Fibroblast of lung (primary cell): ENCODE data around the gene RSPH1. TPM values are rescaled to one million over a fixed set of nuclear protein-coding genes. Genes with fewer than 3 reads are reported as not detected.

ENCODE experiments used
- DNase-seq, 2 donors: peaks; one replicate each; pipeline versions ENCODE4 v3.0.0 to v3.0.0-alpha.2; 2010; ENCODE audit warnings: low read depth in 2 of 2
- H2AFZ ChIP-seq: 2 replicates; pipeline ENCODE4 v1.5.1; 2012; ENCODE audit warnings: low read length, control low read depth, inconsistent platforms
- H3K27ac ChIP-seq: 2 replicates; pipeline ENCODE4 v1.5.1; 2011; ENCODE audit warnings: low read length, control low read depth; ENCODE audit not compliant: insufficient read depth
- H3K27me3 ChIP-seq: 2 replicates; pipeline ENCODE4 v1.5.1; 2011; ENCODE audit warnings: mild to moderate bottlenecking, low read length; ENCODE audit not compliant: control insufficient read depth, insufficient read depth
- H3K36me3 ChIP-seq: 2 replicates; pipeline ENCODE4 v1.5.1; 2011; ENCODE audit warnings: low read length; ENCODE audit not compliant: control insufficient read depth, insufficient read depth
- H3K4me1 ChIP-seq: 2 replicates; pipeline ENCODE4 v1.5.1; 2011; ENCODE audit warnings: low read length; ENCODE audit not compliant: control insufficient read depth, insufficient read depth; ENCODE audit errors: extremely low read depth
- H3K4me2 ChIP-seq: 2 replicates; pipeline ENCODE4 v1.5.1; 2011; ENCODE audit warnings: low read length, control low read depth; ENCODE audit not compliant: insufficient read depth; ENCODE audit errors: extremely low read depth
- H3K4me3 ChIP-seq, 4 experiments: fragments of 200-600 bp in 1 of 4; sonication (generic) in 1 of 4; replicated peaks in 1 of 4; 2 replicates each; pipeline ENCODE4 v1.5.1; 2011 to 2016; ENCODE audit warnings: low read length in 4 of 4, low read depth in 3 of 4, mild to moderate bottlenecking in 3 of 4, control low read depth in 2 of 4, inconsistent platforms in 1 of 4, mixed read lengths in 1 of 4; ENCODE audit not compliant: insufficient read depth in 1 of 4; ENCODE audit errors: control extremely low read depth in 1 of 4
- H3K79me2 ChIP-seq: 2 replicates; pipeline ENCODE4 v1.5.1; 2012; ENCODE audit warnings: mild to moderate bottlenecking, low read length, inconsistent platforms; ENCODE audit not compliant: control insufficient read depth, insufficient read depth
- H3K9ac ChIP-seq: 2 replicates; pipeline ENCODE4 v1.5.1; 2011; ENCODE audit warnings: mild to moderate bottlenecking, low read length, control low read depth; ENCODE audit not compliant: insufficient read depth
- H3K9me3 ChIP-seq: 2 replicates; pipeline ENCODE4 v1.5.1; 2012; ENCODE audit warnings: low read depth, low read length; ENCODE audit not compliant: control insufficient read depth, insufficient read depth
- H4K20me1 ChIP-seq: 2 replicates; pipeline ENCODE4 v1.5.1; 2011; ENCODE audit warnings: low read length; ENCODE audit not compliant: control insufficient read depth, insufficient read depth; ENCODE audit errors: extremely low read depth
- EZH2 ChIP-seq: IDR thresholded peaks from 2 replicates; pipeline ENCODE4 v1.5.1; 2012; ENCODE audit warnings: low read length, control low read depth, mild to moderate bottlenecking; ENCODE audit errors: missing control alignments
- polyA plus RNA-seq, 2 donors: library from polyadenylated mRNA; depleted of rRNA in 1 of 2; stranded (reverse) in 1 of 2; unstranded in 1 of 2; fragments of >200 nt; gene quantifications; 2 replicates each; pipeline ENCODE4 v1.2.1, GENCODE V29; 2011 to 2012; ENCODE audit warnings: missing spikeins in 1 of 2
- total RNA-seq: library from RNA; depleted of rRNA; stranded (reverse); fragments of >200 nt; gene quantifications from 2 replicates; pipeline ENCODE4 v1.2.1, GENCODE V29; 2014
- TF ChIP-seq, protein P1 (sequence below), 2 donors: IDR thresholded peaks in 1 of 2; conservative IDR thresholded peaks in 1 of 2; 1 replicate in 1 of 2; 2 replicates in 1 of 2; pipeline ENCODE4 v1.5.1; 2011 to 2012; ENCODE audit warnings: low read length in 2 of 2, control low read depth in 1 of 2, inconsistent platforms in 1 of 2, low read depth in 1 of 2, mild to moderate bottlenecking in 1 of 2

Gene RSPH1
- total and polyA plus RNA-seq, 2 donors (not counting 1 experiment from before 2014, with no cell fraction given) = not detected

DNA sequence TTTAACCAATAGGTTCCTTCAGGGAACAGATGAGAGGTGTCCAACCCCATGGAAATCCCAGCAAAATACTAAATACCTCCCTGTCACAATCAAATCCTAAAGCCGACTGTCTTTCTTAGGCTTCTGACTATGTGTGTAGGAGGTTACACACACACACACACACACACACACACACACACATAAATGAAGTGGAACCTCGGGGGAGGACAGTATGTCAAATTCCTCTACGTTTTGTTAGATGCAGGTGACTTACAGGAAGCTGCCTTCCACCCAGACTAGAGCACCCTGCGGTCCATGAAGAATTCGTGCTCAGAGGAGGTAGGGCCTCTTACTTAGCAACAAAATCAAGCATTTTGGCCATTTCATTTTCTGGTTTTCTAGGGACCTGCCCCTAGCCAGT is 16.4 kb downstream of the RSPH1 start:
- H3K4me1 ChIP-seq = no peaks in the 10 kb centered on the region
- DNase-seq = no peak
- no peaks in the 10 kb centered on the region for H4K20me1 ChIP-seq
- H3K4me2 ChIP-seq = no peak overlapping the region
- H3K9me3 ChIP-seq = no peaks in the 10 kb centered on the region
- H3K4me3 ChIP-seq = no peak overlapping the region
- TF ChIP-seq, protein P1, sequence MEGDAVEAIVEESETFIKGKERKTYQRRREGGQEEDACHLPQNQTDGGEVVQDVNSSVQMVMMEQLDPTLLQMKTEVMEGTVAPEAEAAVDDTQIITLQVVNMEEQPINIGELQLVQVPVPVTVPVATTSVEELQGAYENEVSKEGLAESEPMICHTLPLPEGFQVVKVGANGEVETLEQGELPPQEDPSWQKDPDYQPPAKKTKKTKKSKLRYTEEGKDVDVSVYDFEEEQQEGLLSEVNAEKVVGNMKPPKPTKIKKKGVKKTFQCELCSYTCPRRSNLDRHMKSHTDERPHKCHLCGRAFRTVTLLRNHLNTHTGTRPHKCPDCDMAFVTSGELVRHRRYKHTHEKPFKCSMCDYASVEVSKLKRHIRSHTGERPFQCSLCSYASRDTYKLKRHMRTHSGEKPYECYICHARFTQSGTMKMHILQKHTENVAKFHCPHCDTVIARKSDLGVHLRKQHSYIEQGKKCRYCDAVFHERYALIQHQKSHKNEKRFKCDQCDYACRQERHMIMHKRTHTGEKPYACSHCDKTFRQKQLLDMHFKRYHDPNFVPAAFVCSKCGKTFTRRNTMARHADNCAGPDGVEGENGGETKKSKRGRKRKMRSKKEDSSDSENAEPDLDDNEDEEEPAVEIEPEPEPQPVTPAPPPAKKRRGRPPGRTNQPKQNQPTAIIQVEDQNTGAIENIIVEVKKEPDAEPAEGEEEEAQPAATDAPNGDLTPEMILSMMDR (conservative IDR thresholded peaks at IDR 0.05 in 1 of 2, IDR thresholded peaks at IDR 0.05 in 1 of 2; ENCODE audit: low read depth in 1 of 2, low read length in 2 of 2) = no peak
- TF ChIP-seq EZH2 = no peak
- H3K79me2 ChIP-seq = no peaks in the 10 kb centered on the region
- H3K27me3 ChIP-seq = no peaks in the 10 kb centered on the region
- H3K27ac ChIP-seq = no peak overlapping the region
- H2AFZ ChIP-seq = no peak overlapping the region
- H3K9ac ChIP-seq = no peak overlapping the region
- no peaks in the 10 kb centered on the region for H3K36me3 ChIP-seq

DNA sequence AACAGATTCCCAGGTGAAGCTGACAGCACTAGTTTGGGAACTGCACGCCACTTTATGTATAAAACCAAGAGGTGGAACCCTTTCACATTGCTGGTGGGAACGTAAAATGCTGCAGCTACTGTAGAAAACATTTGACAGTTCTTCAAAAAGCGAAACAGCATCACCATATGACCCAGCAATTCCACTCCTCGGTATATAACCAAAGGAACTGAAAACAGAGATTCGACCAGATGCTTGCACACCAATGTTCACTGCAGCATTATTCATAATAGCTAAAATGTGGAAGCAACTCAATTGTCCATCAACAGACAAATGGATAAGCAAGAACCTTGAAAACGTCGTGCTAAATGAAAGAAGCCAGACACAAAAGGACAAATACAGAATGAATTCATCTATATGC is 17.5 kb downstream of the RSPH1 start:
- no peaks in the 10 kb centered on the region for H3K27me3 ChIP-seq
- no peak for TF ChIP-seq EZH2
- TF ChIP-seq, protein P1 (conservative IDR thresholded peaks at IDR 0.05 in 1 of 2, IDR thresholded peaks at IDR 0.05 in 1 of 2; ENCODE audit: low read depth in 1 of 2, low read length in 2 of 2) = no peak
- no peaks in the 10 kb centered on the region for H3K79me2 ChIP-seq
- H3K9ac ChIP-seq = no peak overlapping the region
- H3K4me3 ChIP-seq = no peak overlapping the region
- no peaks in the 10 kb centered on the region for H4K20me1 ChIP-seq
- H3K4me2 ChIP-seq = no peak overlapping the region
- no peaks in the 10 kb centered on the region for H3K36me3 ChIP-seq
- no peak overlapping the region for H2AFZ ChIP-seq
- no peak for DNase-seq
- no peaks in the 10 kb centered on the region for H3K4me1 ChIP-seq
- no peak overlapping the region for H3K27ac ChIP-seq
- H3K9me3 ChIP-seq = no peaks in the 10 kb centered on the region

DNA sequence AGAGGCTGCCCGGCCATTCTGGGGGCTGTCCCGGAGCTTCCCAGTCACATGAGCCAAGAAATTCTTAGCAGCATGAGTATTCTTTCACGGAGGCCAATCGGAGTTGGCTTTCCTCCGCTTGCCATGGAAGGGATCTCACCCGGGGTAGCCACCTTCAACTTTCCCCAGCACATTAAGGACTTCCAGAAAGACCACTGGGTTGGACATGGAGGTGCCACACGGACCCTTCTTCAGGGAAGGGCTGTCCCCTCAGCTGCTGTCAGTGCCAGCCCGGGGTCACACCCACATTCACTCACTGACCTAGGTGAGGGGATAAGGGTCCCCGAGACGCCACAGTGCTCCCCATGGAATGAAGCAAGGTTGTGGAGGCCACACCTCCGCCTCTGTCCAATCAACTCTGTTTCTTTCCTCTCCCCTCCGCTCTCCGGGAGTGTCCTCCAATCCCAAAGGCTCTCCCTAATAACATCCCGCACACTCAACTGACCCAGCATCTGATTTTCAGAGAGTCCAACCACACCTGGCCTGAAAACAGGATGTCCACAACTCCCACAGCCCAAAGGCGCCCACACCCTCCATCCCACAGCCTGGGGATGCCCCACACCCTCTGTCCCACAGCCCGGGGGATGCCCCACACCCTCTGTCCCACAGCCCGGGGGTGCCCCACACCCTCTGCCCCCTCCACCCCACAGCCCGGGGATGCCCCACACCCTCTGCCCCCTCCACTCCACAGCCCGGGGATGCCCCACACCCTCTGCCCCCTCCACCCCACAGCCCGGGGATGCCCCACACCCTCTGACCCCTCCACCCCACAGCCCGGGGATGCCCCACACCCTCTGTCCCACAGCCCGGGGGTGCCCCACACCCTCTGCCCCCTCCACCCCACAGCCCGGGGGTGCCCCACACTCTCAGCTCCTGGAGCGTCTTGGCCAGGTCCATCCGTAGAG is 19.4 kb downstream of the RSPH1 start:
- Histone ChIP-seq H4K20me1 (no peaks in the 10 kb centered on the region), H3K27ac (no peak overlapping the region), H3K79me2 (no peaks in the 10 kb centered on the region), H3K9me3 (no peaks in the 10 kb centered on the region), H3K4me2 (no peak overlapping the region), H3K4me1 (no peaks in the 10 kb centered on the region), H3K9ac (no peak overlapping the region), H3K36me3 (no peaks in the 10 kb centered on the region), H3K4me3 (no peak overlapping the region), H2AFZ (no peak overlapping the region), H3K27me3 (no peaks in the 10 kb centered on the region)
- DNase-seq = no peak
- TF ChIP-seq, protein P1 (conservative IDR thresholded peaks at IDR 0.05 in 1 of 2, IDR thresholded peaks at IDR 0.05 in 1 of 2; ENCODE audit: low read depth in 1 of 2, low read length in 2 of 2) = no peak
- no peak for TF ChIP-seq EZH2
